K562 (cell line): Measurements from ENCODE around the gene ELP5. TPM values are rescaled to one million over a fixed set of nuclear protein-coding genes. Genes with fewer than 3 reads are reported as not detected.
A peak's percentile ranks its signal among the peaks of the same experiment; 100 is the strongest.

Experiments
- PHF20 ChIP-seq: fragments of 450-650 bp; IDR thresholded peaks from 2 replicates; pipeline ENCODE4 v1.6.1; 2018; ENCODE audit not compliant: partially characterized antibody
- SIX5 ChIP-seq, 2 experiments: IDR thresholded peaks; 2 replicates each; pipeline ENCODE4 v1.6.1; 2011; ENCODE audit warnings: low read length in 2 of 2, borderline replicate concordance in 1 of 2, low read depth in 1 of 2, mild to moderate bottlenecking in 1 of 2, moderate library complexity in 1 of 2; ENCODE audit not compliant: insufficient read depth in 1 of 2
- ZMIZ1 ChIP-seq, 2 experiments: fragments of 150-350 bp in 1 of 2; IDR thresholded peaks; 2 replicates each; pipeline ENCODE4 v1.6.1; 2012 to 2016; ENCODE audit warnings: low read depth in 2 of 2, low read length in 2 of 2, mild to moderate bottlenecking in 1 of 2, moderate library complexity in 1 of 2
- ZNF639 ChIP-seq, 2 experiments: fragments of 200-800 bp in 1 of 2; sonication (Bioruptor generic) in 1 of 2; sonication (generic) in 1 of 2; formaldehyde crosslinking in 1 of 2; IDR thresholded peaks in 1 of 2; conservative IDR thresholded peaks in 1 of 2; 2 replicates each; pipeline versions ENCODE4 v1.5.0 to v1.6.1; 2016 to 2020; ENCODE audit warnings: missing compliant biosample characterization in 1 of 2, missing genetic modification characterization in 1 of 2, missing genetic modification reagents in 1 of 2
- polyA plus RNA-seq, 8 experiments: library from polyadenylated mRNA; depleted of rRNA in 4 of 8; stranded (reverse) in 5 of 8; unstranded in 3 of 8; fragments of >200 nt; fragmentation: Nextera tagmentation in 2 of 8; fragmentation: Illumina TruSeq in 1 of 8; extraction: Ambion mirVana in 2 of 8; extraction: Trizol in 1 of 8; gene quantifications; 2 replicates each; pipeline versions ENCODE4 v1.2.1 to v1.2.3, GENCODE V29; 2011 to 2014; ENCODE audit warnings: inconsistent platforms in 1 of 8, missing spikeins in 1 of 8
- total RNA-seq, 7 experiments: library from RNA; depleted of rRNA in 6 of 7; stranded (reverse); fragments of >200 nt in 6 of 7; fragmentation: Illumina TruSeq in 2 of 7; extraction: Trizol in 2 of 7; gene quantifications; 2 replicates each; pipeline versions ENCODE4 v1.2.1 to v1.2.3, GENCODE V29; 2011 to 2021; ENCODE audit warnings: low replicate concordance in 1 of 7

ELP5 gene
- total and polyA plus RNA-seq, 9 of the 15 experiments (the other 6 are each of a cell fraction or from before 2014, with no cell fraction given): 25.7 to 77.9 (median 52.9) TPM

DNA sequence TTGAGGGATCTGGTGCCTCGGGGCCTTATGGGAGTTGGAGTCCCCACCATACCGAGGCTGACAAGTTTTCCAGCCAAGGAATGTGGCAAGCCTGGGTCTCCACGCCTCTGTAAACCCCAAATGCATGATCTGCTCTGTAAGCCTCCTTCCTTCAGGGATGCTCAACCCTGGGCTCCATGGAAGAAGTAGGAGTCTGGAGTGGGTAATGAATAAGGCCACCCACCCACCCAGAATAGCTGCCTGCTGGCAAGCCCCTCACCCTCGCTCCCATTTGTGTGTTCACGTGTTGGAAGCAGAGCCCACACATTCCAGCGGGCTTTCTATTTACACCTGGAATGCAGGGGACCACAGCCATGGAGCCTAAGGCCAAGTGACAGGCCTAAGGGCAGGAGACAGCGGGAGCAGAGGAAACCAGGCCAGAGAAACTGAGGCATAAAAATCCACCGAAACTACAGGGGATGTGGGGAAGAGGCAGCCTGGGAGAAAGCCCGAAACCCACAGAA, 36.8 kb upstream of the ELP5 start (continued):
- 0 out of 4 replicates have a peak, but pooled peaks of 1 of the 2 experiments have one; percentile 3 for TF ChIP-seq ZMIZ1 (IDR thresholded peaks at IDR 0.05; ENCODE audit: low read depth in 2 of 2, low read length in 2 of 2)
- peak in 1 of 2 experiments; percentile 93; a peak in 1 of 4 replicates for TF ChIP-seq SIX5 (IDR thresholded peaks at IDR 0.05; ENCODE audit: borderline replicate concordance in 1 of 2, insufficient read depth in 1 of 2, low read depth in 1 of 2, low read length in 2 of 2)
- no peak for TF ChIP-seq PHF20
- 0 out of 4 replicates have a peak, but pooled peaks of 1 of the 2 experiments have one; percentile 53 for TF ChIP-seq ZNF639 (CRISPR knock-in tag; conservative IDR thresholded peaks at IDR 0.05 in 1 of 2, IDR thresholded peaks at IDR 0.05 in 1 of 2)
